ENCODE data around the gene PLA2G4A. TPM values are rescaled to one million over a fixed set of nuclear protein-coding genes. Genes with fewer than 3 reads are reported as not detected.

The PLA2G4A gene
- total RNA-seq, 4 donors from 2014 or later, result 3.0 to 4.6 (median 4.1) TPM

DNA sequence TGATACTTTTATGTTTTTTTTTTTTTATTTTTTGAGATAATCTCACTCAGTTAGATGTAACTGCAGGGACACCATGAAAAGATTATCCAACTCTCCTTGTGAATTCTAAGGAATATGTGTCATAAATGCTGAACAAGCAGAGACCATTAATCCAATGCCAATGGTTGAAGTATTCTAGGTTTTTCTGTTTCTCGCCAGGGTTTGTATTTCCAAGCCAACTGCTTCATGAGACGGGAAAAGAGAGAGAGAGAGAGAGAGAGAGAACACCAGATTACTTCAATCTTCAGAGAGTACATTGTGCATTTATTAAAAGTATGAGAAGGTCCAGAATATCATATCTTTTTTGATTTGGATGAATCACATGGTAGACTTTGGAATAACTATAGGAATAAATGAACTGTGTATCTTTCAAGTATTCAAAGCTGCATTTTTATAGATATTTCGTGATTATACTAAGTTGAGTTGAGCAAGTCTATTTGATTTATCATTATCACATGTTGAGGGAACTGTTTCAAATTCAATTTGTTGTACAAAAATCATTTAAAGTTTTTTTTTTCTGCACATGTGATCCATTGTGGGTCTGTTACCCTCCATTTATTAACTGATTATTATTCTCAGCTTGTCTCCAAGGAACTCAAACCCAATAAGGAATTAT, 108.4 kb downstream of the PLA2G4A start:
- Histone ChIP-seq H3K36me3 (no peaks in the 10 kb centered on the region), H3K27me3 (no peaks in the 10 kb centered on the region), H3K9me3 (no peaks in the 10 kb centered on the region), H3K4me3 (no peak overlapping the region), H3K27ac (replicated peaks in 1 of 4) (no peak overlapping the region), H3K4me1 (peaks cover 0 to 11% (median 0%) of the 10 kb centered on the region in 4 donors)
- intact Hi-C loops (cut with DNase I), result no loop called here
- TF ChIP-seq EP300 (IDR thresholded peaks at IDR 0.05) (no peak), POLR2A (IDR thresholded peaks at IDR 0.05; ENCODE audit: low read depth) (no peak), POLR2AphosphoS5 (IDR thresholded peaks at IDR 0.05) (no peak), CTCF (IDR thresholded peaks at IDR 0.05) (no peak)
- 85% methylated on average over 3 of the region's 3 CpGs for WGBS
- DNase-seq (ENCODE audit: extremely low spot score), result no peak

DNA sequence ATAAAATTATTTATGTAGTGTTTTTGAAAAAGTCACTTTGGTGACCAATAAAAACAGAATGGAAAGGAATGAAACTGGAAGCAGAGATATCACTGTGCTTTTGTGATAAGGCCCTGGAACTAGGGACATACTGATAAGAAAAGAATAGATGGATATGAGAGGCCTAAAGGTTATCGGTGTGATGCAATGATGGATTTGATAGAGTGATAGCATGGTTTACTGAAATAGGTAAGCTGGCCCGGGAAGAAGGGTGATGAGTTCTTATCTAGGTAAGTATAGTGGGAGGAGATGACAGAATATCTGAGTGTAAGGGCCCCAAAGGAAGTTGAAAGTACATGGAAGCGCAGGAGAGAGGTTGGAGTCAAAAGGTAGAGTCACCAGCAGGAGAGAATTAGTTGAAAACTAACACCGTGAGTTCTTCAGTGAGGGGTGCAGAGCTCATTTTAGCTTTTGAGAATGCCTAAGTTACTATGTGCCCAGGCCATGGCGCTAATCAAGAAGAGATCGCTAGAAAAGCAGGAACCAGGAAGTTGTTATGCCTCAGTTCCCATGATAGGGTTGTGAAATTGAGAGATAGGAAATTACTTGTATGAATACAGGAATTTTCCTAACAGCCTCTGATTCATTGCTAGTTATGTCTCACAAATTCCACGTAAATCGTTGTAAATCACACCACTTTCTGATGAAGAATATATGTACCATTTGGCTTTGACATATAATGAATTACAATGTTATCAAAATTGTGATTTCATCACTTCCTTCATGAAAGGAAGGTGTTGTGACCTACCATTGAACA, 115.3 kb downstream of the PLA2G4A start:
- no peaks in the 10 kb centered on the region for H3K9me3 ChIP-seq
- no peak for TF ChIP-seq EP300 (IDR thresholded peaks at IDR 0.05)
- no peak for TF ChIP-seq POLR2AphosphoS5 (IDR thresholded peaks at IDR 0.05)
- H3K27me3 ChIP-seq, result no peaks in the 10 kb centered on the region
- no peak overlapping the region for H3K27ac ChIP-seq (replicated peaks in 1 of 4)
- H3K4me3 ChIP-seq, result no peak overlapping the region
- intact Hi-C loops (cut with DNase I), result no loop called here
- no peak for DNase-seq (ENCODE audit: extremely low spot score)
- H3K4me1 ChIP-seq, result peaks cover 0 to 13% (median 0%) of the 10 kb centered on the region in 4 donors
- 83% methylated on average over 8 of the region's 8 CpGs for WGBS
- no peaks in the 10 kb centered on the region for H3K36me3 ChIP-seq

- H3K27me3 ChIP-seq, result no peaks in the 10 kb centered on the region
- H3K36me3 ChIP-seq, result no peaks in the 10 kb centered on the region
- no peak for DNase-seq (ENCODE audit: extremely low spot score)
- H3K9me3 ChIP-seq, result no peaks in the 10 kb centered on the region
- H3K27ac ChIP-seq (replicated peaks in 1 of 4), result no peak overlapping the region
- intact Hi-C loops (cut with DNase I), result no loop called here
- H3K4me3 ChIP-seq, result no peak overlapping the region
- peaks cover 0 to 13% (median 0%) of the 10 kb centered on the region in 4 donors for H3K4me1 ChIP-seq
- TF ChIP-seq POLR2AphosphoS5 (IDR thresholded peaks at IDR 0.05) (no peak), EP300 (IDR thresholded peaks at IDR 0.05) (no peak), POLR2A (IDR thresholded peaks at IDR 0.05; ENCODE audit: low read depth) (no peak), CTCF (IDR thresholded peaks at IDR 0.05) (no peak)
- 84% methylated on average over 4 of the region's 4 CpGs for WGBS
These were observed 116.4 kb downstream of the PLA2G4A start for GRCh38 chr1:186945146-186945545.

GRCh38 chr1:186948535-186948934, 119.8 kb downstream of the PLA2G4A start:
- Histone ChIP-seq H3K27ac (replicated peaks in 1 of 4) (no peak overlapping the region), H3K9me3 (no peaks in the 10 kb centered on the region), H3K4me3 (no peak overlapping the region), H3K4me1 (no peaks in the 10 kb centered on the region), H3K36me3 (peaks cover 0 to 9% (median 0%) of the 10 kb centered on the region in 4 donors), H3K27me3 (no peaks in the 10 kb centered on the region)
- WGBS, result 49% methylated on average over 4 of the region's 4 CpGs
- intact Hi-C loops (cut with DNase I), result no loop called here
- TF ChIP-seq EP300 (IDR thresholded peaks at IDR 0.05) (no peak), POLR2A (IDR thresholded peaks at IDR 0.05; ENCODE audit: low read depth) (no peak), CTCF (IDR thresholded peaks at IDR 0.05) (no peak), POLR2AphosphoS5 (IDR thresholded peaks at IDR 0.05) (no peak)
- no peak for DNase-seq (ENCODE audit: extremely low spot score)

DNA sequence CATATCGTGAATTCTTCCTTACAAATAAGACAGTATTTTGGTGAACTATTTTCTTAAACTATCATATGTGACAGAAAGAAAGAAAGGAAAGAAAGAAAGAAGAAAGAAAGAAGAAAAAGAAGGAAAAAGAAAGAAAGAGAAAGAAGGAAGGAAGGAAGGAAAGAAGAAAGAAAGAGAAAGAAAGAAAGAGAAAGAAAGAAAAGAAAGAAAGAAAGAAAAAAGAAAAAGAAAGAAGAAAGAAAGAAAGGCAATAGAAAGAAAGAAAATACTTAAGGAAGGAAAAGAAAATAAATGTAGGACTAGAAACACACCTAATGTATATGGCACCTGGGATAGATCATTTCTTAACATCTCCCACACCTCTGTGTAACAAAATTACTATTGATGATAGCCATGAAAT, 120.4 kb downstream of the PLA2G4A start:
- Histone ChIP-seq H3K9me3 (no peaks in the 10 kb centered on the region), H3K27me3 (no peaks in the 10 kb centered on the region), H3K4me3 (no peak overlapping the region), H3K36me3 (peaks cover 0 to 9% (median 0%) of the 10 kb centered on the region in 4 donors), H3K27ac (replicated peaks in 1 of 4) (no peak overlapping the region), H3K4me1 (no peaks in the 10 kb centered on the region)
- intact Hi-C loops (cut with DNase I), result no loop called here
- TF ChIP-seq POLR2A (IDR thresholded peaks at IDR 0.05; ENCODE audit: low read depth) (no peak), POLR2AphosphoS5 (IDR thresholded peaks at IDR 0.05) (no peak), EP300 (IDR thresholded peaks at IDR 0.05) (no peak), CTCF (IDR thresholded peaks at IDR 0.05) (no peak)
- DNase-seq (ENCODE audit: extremely low spot score), result no peak
- 0% methylated on average over 1 of the region's 1 CpG for WGBS
